Fibroblast of the aortic adventitia (primary cell): Measurements from ENCODE around the gene HCN1. TPM values are rescaled to one million over a fixed set of nuclear protein-coding genes. Genes with fewer than 3 reads are reported as not detected.
"Not testable (repeated sequence)": the region's sequence is repeated elsewhere in the genome, so short reads cannot be mapped to it uniquely, and the experiment has no call there.

Experiments
- DNase-seq: peaks from one replicate; pipeline ENCODE4 v3.0.0-alpha.2; 2010; ENCODE audit warnings: low read depth
- H3K4me3 ChIP-seq: 2 replicates; pipeline ENCODE4 v1.5.1; 2011; ENCODE audit warnings: low read depth, mild to moderate bottlenecking, control low read depth, low read length, moderate library complexity
- total RNA-seq: library from RNA; depleted of rRNA; stranded (reverse); fragments of >200 nt; gene quantifications from 2 replicates; pipeline ENCODE4 v1.2.3, GENCODE V29; 2012; ENCODE audit warnings: low replicate concordance
- TF ChIP-seq, protein P1 (sequence below): IDR thresholded peaks from 2 replicates; pipeline ENCODE4 v1.5.1; 2011; ENCODE audit warnings: mild to moderate bottlenecking, low read length, control low read depth, inconsistent platforms; ENCODE audit not compliant: insufficient read depth

HCN1 gene
- total RNA-seq, 1 donor: not detected

DNA sequence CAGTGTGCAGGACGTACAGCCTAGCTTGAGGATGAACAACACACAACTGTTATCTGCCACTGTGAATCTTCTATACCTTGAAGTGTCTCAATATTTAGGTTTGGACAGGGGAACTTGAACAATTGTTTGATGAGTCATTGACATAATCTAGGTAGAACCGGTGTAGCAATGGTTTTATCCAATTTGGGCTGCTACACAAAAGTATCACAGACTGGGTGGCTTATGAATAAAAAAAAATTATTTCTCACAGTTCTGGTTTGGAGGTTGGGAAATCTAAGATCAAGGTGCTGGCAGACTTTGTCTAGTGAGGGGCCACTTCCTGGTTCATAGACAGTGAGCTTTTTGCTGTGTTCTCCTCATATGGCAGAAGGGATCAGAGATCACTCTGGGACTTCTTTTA lies 359.7 kb downstream of the HCN1 start:
- TF ChIP-seq, protein P1, sequence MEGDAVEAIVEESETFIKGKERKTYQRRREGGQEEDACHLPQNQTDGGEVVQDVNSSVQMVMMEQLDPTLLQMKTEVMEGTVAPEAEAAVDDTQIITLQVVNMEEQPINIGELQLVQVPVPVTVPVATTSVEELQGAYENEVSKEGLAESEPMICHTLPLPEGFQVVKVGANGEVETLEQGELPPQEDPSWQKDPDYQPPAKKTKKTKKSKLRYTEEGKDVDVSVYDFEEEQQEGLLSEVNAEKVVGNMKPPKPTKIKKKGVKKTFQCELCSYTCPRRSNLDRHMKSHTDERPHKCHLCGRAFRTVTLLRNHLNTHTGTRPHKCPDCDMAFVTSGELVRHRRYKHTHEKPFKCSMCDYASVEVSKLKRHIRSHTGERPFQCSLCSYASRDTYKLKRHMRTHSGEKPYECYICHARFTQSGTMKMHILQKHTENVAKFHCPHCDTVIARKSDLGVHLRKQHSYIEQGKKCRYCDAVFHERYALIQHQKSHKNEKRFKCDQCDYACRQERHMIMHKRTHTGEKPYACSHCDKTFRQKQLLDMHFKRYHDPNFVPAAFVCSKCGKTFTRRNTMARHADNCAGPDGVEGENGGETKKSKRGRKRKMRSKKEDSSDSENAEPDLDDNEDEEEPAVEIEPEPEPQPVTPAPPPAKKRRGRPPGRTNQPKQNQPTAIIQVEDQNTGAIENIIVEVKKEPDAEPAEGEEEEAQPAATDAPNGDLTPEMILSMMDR: no peak
- DNase-seq: no peak
- H3K4me3 ChIP-seq: no peak overlapping the region

DNA sequence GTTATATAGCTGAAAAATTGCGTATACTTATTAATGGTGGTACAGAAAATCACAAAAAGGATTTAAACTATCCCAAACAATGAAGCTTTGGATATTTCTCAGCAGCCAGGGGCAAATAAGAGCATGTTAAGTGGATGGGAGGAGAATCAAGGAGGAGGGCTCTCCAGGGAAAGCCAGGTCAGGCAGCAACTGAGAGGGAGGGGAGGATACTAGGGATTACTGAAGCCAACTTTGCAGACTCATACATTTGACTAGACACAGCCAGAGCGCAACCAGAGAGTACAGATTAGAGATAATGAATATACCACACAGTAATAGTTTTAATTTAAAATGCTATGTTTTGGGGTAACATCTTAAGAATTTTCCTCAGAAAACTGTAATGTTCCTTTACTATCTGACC lies 360.2 kb downstream of the HCN1 start:
- TF ChIP-seq, protein P1: no peak
- no peak for DNase-seq

DNA sequence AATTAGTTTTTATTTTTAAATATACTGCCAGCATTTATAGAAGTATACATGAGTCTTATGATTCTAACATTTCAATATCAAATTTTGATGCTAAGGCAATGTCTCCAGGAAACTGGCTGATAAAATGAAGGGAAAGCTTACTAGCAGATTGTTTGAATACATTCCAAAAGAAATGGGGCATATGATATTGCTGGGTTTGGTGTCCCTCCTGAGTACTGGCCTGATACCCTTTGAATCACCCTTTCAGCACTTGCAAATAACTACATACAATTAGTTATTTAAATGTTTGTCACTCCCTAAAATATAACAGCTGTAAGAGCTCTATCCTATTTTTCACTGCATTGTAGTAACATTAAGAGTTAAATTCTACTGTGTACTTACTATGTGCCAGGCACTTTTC lies 360.8 kb downstream of the HCN1 start:
- DNase-seq: no peak
- TF ChIP-seq, protein P1: no peak
- no peak overlapping the region for H3K4me3 ChIP-seq

More for the DNA sequence above, 360.2 kb downstream of the HCN1 start:
- no peak overlapping the region for H3K4me3 ChIP-seq

DNA sequence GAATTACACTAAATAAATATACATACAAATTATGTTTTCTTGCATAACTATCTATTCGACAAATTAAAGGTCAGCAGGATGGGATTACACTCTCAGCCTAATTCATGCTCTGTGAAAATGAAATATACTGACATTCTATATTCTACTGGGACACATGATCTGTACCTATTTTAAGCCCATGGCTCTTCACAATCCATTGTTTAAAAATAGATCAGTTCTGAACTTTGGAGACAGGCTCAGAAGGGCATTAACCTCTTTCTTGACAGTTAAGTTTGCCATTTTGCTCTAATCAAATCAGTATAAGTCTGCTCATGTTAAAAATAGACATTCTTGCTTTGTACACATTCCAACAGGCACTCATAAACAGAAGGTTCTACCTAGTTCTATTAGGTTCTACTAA lies 361.2 kb downstream of the HCN1 start:
- no peak overlapping the region for H3K4me3 ChIP-seq
- TF ChIP-seq, protein P1: no peak
- DNase-seq: no peak

DNA sequence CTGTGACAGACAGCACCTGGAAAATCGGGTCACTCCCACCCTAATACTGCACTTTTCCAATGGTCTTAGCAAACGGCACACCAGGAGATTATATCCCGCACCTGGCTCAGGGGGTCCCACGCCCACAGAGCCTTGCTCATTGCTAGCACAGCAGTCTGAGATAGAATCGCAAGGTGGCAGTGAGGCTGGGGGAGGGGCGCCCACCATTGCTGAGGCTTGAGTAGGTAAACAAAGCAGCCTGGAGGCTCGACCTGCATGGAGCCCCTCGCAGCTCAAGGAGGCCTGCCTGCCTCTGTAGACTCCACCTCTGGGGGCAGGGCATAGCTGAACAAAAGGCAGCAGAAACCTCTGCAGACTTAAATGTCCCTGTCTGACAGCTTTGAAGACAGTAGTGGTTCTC lies 383.6 kb downstream of the HCN1 start:
- not testable (repeated sequence) for DNase-seq, H3K4me3 ChIP-seq

DNA sequence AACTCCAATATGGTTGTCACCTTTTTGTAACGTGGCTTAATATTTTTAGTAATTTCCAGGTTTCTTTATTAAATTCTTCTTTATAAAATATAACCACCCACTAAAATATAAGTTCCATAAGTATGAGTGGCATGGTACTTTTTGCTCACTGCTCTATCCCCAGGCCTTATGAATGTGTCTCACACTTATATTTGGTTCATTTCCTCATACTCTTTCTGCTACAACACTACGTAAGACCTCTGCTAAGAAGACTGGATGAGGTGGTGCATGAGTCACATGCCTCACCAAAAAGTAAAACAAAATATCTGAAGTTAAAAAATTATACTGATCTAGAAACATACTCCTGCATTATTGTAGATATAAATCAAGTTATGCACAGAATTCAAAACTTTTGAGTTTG lies 400.9 kb downstream of the HCN1 start:
- no peak for DNase-seq
- TF ChIP-seq, protein P1: no peak
- no peak overlapping the region for H3K4me3 ChIP-seq

DNA sequence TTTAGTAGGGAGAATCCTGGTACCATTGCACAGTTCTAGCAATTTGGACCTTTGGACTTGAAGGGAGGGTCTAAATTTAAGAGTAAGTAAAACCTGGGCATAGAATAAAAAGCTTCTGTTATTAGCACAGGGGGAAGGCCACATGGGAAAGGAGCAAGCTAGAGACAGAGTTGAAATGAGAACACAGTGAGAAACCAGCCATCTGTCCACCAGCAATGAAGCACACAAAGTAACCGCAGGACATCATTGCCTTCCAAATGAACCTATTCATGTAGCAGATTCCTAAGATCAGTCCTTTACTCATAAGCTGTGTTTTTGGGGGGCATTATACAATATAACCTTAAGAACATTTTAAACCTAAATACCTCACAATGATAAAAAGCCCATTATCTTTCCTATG lies 407.4 kb downstream of the HCN1 start:
- H3K4me3 ChIP-seq: no peak overlapping the region
- TF ChIP-seq, protein P1: no peak
- no peak for DNase-seq

DNA sequence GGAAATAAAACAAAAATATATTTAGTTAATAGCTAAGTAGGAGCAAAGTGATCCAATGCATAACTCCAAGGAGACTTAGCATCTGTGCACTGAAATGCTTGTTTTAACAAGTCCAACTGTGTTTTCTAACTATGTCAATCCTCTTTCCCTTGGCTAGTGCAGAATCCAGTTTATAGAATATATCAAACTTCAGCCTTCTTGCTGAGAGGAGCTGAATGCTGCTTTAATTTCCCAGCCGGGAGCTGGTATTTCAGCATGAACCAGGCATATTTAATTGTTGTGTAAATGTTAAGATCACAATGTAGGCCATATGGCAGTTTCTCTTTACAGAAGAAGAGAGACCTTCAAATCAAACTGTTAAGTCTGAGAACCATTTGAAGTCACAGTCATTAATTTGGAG lies 411.7 kb downstream of the HCN1 start:
- TF ChIP-seq, protein P1: no peak
- no peak for DNase-seq
- no peak overlapping the region for H3K4me3 ChIP-seq
